ENCODE results near the gene PRSS33. TPM values are rescaled to one million over a fixed set of nuclear protein-coding genes. Genes with fewer than 3 reads are reported as not detected.

Gene PRSS33, protein sequence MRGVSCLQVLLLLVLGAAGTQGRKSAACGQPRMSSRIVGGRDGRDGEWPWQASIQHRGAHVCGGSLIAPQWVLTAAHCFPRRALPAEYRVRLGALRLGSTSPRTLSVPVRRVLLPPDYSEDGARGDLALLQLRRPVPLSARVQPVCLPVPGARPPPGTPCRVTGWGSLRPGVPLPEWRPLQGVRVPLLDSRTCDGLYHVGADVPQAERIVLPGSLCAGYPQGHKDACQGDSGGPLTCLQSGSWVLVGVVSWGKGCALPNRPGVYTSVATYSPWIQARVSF
- not detected for total RNA-seq
- long read RNA-seq, result 0 reads

DNA sequence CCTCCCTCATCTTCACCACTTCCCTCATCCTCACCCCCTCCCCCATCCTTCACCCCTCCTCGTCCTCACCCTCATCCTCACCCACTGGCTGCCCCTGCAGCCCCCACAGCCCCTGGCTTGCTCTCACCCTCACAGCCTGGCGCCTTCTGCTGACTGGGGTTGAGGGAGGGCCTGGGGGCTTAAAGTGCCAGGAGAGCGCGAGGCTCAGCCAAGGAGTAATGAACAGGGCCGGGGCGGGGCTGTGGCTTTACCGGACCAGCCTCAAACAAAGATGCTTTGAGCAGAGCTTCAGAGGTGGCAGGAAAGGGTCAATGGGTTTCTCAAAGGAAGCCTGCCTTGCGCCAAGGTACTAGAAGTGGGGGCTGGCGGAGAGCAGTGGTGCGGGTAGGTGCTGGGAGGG lies at the start of gene PRSS33:
Gene PRSS33 (minus strand): TSS at position 155 of the 400 bp plus-strand sequence. CDS start 1,013 bp downstream, outside the sequence.
- DNase-seq (no peak), ATAC-seq (no peak)
- intact Hi-C loops (cut with micrococcal nuclease), result no loop called here

DNA sequence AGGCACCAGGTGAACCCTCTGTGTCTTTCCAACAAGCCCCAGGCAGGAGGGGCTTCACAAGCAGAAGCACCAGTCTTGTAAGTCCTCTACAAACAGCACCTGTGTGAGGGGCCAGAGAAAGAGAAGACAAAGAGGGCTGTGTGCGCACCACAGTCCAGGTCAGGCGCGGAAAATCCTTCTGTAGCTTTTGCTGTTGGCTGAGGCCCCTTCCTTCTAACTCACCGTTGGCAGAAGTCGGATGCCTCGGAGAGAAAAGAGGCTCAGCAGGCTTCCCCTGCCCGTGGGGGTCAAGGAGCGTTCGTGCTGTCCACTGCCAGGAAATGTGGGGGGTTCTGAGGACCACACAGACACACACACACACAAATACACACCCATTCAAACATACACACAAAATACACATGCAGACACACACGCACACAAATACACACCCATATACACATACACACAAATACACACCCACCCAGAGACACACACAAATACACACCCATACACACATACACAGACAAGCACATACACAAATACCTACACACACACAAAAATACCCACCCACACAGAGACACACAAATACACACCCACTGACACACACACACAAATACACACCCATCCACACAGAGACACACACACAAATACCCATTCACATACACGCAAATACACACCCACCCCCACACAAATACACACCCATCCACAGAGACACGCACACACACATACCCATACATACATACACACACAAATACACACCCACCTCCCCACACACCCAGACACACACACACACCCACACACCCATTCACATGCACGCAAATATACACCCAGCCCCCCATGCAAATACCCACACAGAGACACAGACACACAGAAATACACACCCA lies 49.5 kb upstream of the PRSS33 start:
- intact Hi-C loops (cut with micrococcal nuclease), result no loop called here
- no peak for ATAC-seq
- peak; percentile 2 for DNase-seq

DNA sequence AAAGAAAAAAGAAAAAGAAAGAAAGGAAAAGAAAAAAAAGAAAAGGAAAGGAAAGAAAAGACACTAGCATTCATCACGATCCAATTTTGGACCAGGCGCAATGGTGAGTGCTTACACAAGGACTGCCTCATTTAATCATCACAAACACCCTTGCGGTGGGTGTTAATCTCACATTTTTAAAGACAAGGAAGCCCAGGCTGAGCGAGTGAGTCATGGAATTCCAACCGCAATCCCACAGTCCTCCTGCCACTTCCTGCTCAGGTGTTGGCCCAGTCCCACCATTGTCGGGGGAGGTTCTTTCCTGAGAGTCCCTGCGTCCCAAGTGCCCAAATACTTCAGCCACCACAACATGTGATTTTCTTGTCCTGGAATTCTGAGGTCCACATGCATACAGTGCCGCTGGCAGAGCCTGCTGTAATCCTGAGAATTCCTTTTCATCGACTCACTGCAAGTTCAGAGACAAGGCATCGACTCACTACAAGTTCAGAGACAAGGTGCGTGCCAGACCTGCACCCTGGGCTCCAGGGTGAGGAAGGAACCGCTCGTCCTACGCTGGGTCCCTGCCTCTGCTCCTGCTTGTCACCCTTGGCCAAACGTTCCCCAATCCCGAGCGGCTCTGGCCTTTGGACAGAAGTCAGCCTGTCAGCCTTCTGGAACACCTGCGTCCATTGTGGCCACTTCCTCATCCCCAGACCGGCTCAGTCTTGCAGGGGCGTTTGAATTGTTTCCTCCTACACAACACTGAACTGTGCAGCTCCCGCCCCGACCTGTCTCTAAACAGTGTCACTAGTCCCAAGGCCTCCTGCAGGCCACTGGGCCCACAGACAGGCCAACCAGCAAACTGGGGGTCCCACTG lies 48.5 kb upstream of the PRSS33 start:
- DNase-seq (peak; percentile 13), ATAC-seq (no peak)
- intact Hi-C loops (cut with micrococcal nuclease), result no loop called here

DNA sequence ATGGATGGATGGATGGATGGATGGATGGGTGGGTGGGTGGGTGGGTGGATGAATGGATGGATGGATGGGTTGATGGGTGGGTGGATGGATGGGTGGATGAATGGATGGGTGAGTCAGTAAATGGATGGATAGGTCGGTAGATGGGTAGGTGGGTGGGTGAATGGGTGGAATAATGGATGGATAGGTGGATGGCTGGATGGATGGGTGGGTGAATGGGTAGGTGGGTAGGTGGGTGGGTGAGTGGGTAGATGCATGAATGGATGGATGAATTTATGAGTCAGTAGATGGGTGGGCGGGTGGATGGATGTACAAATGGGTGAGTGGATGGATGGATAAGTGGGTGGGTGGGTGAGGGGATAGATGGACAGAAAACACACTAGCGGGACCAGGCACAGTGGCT lies 47.6 kb upstream of the PRSS33 start:
- intact Hi-C loops (cut with micrococcal nuclease), result no loop called here
- no peak for ATAC-seq
- DNase-seq, result no peak

DNA sequence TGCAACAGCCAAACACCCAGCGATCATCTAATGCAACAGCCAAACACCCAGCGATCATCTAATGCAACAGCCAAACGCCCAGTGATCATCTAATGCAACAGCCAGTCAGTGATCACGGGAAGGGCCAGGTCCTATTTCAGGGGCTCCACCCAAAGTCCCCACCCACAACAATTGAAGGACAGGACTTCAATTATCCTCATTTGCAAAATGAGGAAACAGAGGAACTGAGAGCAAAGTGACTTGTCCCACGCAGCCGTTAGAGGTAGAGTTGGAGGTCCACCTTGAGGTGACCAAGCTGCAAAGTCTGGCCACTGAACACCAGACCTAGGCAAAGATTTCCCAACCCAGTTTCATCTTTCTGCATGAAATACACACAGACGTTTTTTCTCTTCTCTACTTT lies 46.4 kb upstream of the PRSS33 start:
- DNase-seq, result no peak
- intact Hi-C loops (cut with micrococcal nuclease), result no loop called here
- ATAC-seq, result no peak

DNA sequence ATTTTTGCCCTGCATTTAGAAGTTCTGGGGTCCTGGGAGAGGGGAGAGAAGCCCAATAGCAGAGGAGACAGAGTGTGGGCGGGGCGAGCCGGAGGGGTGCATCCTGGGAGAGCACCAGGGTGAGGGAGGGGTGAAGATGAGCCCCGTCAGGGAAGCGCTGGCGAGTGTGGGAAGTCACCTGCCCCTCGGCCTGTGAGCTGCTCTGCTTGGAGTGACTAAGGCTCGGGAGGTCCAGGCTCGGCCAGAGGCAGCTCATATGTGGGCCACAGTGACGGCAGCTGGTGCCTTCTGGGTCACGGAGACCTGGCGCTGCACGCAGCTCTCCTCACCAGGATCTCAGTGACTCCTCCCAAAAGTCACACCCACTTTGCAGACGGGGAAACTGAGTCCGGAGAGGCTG lies 43.8 kb upstream of the PRSS33 start:
- ATAC-seq (no peak), DNase-seq (no peak)
- intact Hi-C loops (cut with micrococcal nuclease), result no loop called here

DNA sequence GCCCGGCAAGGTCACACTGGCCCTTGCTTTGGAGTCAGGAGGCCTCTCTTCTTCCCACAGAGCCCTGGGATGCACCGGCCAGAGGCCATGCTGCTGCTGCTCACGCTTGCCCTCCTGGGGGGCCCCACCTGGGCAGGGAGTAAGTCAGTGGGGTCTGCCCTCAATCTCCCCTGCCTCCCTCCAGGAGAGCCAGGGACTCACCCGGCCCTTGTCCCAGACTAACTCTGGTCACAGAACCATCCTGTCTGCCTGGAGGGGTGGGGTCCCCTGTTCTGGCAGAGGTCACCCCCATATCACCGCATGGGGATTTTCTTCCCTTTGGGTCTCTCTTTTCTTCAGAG lies 43.0 kb upstream of the PRSS33 start:
- DNase-seq (no peak), ATAC-seq (no peak)
- intact Hi-C loops (cut with micrococcal nuclease), result no loop called here

DNA sequence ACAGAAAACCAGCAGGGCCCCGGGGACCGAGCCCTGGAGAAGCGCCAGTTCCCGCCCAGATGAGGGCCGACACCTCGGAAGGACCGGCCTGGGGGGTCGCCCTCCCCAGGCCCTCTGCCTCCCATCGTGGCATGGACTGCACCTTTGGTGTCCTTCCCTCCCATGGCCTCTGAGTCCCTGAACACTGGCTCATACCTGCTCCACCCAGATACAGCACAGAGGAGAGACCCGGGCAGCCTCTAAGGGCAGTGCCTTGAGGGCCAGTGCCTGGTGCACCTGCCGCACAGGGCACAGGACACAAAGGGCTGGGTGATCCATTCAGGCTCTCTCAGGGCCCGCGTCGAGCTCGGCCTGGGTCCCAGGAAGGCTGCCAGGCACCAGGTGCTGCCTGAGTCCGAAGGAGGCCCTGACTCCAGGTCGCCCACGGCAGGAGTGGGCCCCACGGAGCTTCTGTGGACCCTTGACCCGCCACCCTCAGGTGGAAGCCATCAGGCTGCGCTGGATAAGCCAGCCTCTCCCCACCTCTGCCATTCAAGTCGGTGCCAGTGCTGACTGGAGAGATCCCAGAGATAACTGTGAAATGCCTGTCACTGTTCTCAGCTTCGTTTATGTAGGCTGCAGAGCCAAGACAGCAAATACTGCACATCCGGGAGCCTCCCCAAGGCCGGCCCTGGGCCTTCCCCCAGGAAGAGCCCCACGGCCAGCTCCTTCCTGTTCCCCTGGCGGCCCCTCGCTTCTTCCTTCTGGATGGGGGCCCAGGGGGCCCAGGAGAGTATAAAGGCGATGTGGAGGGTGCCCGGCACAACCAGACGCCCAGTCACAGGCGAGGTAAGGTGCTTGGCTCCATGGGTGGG lies 42.4 kb upstream of the PRSS33 start, which contains the start of gene ZG16B:
Gene ZG16B (plus strand): TSS at position 803 of the 854 bp plus-strand sequence. CDS start 139 bp downstream, outside the sequence.
- ATAC-seq, result no peak
- intact Hi-C loops (cut with micrococcal nuclease), result no loop called here

DNA sequence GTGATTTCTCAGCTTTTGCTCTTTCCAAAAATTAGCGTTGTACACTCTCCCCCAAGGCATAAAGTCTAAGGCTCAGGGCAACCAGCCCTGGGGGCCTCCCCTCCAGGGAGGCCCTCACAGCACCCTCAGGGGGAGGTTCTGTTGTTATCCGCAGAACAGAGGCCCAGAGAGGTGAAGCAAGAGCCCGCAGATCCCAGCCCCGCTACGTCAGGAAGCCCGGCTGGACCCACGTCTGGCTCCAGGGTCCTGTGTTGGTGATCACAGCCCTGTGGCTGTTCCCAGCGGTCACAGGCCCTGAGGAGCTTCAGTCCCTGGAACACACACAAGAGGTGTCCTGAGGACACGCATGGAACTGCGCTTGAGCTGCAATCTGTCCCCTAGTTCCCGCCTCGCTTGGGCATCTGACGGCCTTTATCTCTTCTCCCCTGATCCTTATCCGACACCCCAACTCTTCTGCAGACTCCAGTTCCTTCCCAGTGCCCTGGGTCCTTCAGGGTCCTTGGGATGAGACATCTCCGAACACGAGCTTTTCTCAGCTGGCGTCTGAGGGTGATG lies 41.6 kb upstream of the PRSS33 start:
- intact Hi-C loops (cut with micrococcal nuclease), result no loop called here
- no peak for DNase-seq

More for the DNA sequence above, 42.4 kb upstream of the PRSS33 start, which contains the start of gene ZG16B:
- no peak for DNase-seq

DNA sequence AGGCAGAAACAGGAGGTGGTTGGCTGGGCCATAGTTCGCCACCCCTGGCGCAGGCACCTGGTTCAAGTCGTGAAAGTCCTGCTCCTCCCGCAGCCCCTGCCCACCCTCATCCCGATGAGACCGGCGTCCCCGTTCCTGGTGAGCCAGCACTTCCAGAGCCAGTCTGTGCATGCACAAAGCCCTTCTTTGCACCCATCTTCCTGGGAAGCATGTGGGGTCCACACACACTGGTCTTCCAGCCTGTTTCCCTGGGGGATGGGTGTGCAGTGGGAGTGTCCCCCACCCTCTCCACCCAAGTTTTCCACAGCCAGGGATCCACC lies 41.1 kb upstream of the PRSS33 start:
- intact Hi-C loops (cut with micrococcal nuclease), result no loop called here
- ATAC-seq, result no peak
- DNase-seq, result no peak

More for the DNA sequence above, 41.6 kb upstream of the PRSS33 start:
- ATAC-seq, result no peak

DNA sequence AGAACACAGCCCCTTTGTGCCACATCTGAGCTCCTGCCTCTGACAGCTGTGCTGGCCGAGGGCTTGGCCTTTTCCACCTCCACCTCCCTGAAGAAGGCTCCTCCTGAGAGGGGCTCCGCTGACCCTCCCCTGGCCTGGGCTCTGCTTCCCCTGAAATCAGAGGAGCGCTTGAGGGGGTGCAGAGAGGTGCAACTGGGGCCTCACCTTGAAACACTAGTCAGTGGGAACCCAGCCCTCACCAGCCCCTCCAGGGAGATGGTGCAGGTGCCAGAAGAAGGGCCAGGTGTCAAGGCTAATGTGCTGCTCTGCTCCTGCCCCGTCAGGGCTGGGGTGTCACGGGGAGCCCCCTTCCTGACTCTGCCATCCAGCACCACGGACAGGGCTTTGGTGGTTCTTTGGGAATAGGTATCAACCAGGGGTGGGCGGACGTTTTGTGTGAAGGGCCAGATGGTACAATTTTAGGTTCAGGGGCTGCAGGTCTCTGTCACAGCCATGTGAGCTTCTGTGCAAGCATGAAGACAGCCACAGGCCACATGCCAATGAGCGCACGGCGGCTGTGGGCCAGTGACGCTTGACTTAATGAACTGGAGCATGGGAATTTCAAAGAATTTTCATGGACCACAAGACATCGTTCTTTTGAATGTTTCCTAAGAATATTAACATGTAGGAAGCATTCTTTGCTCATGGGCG lies 40.6 kb upstream of the PRSS33 start:
- no peak for ATAC-seq
- intact Hi-C loops (cut with micrococcal nuclease), result no loop called here
- DNase-seq, result no peak

DNA sequence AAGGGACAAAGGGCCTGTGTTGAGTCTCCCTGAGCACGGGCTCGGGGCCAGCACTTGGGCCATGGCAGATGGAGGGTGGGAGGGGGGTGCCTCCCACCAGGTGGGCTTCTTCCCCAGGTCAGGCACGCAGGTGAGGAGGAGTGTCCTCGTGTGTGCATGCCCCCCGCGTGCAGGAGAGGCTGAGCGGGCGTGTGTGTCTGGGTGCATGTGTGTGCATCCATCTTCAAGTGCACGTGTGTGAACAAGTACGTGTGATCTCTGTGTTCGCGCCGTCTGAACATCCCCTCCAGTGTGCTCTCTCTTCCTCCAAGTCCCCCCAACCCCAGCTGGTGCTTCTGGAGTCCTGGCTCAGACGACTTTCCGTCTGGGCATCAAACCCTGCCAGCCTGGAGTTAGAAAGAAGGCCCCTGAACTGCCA lies 40.0 kb upstream of the PRSS33 start:
- ATAC-seq (no peak), DNase-seq (no peak)
- intact Hi-C loops (cut with micrococcal nuclease), result no loop called here

DNA sequence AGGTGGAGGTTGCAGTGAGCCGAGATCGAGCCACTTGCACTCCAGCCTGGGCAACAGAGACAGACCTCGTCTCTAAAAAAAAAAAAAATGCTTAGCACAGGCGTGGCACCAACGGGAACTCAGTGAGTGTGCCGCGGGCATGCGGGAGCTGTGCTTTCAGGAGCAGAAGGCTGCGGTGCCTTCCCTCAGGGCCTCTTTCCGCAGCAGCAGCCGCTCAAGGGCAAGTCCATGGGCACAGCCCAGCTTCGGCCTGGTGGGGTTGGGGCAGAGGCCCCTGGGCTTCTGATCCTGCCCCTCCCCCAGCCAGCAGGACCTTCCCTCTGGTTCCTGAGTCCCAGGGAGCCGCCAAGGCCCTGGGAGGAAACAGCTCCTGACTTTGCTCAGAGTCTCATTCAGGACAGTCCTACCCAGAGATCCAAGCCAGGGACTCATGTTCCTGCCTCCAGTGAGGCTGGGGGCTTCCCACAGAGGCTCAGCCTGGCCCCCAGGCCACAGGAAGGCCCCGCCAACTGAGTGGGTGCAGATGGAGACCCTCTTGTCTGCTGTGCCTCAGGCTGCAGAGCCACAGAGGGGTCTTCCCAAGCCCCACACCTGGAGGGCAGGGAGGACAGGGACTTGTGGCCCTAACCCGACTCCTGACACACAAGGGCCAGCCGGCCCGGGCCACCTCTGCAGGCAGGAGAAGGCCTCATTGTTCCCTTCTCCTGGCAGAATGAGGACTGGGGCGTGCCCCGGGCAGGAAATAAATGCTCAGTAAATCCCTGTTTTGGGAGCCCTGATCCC lies 39.4 kb upstream of the PRSS33 start:
- intact Hi-C loops (cut with micrococcal nuclease), result no loop called here
- DNase-seq, result no peak

DNA sequence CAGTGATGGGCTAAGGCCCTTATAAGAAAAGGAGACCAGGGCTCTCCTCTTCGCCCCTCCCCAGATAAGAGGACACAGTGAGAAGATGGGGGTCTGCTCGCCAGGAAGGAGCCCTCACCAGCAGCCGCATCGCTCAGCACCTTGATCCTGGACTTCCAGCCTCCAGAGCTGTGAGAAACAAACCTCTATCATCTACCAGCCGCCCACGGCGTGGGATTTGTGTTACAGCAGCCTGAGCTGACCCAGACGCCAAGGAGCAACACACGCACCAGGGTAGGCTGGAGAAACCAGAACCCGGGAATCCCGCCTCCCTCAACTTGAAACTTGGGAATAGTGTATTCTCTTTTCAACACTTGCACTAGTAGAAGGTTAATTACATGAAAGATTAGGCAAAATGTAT lies 38.5 kb upstream of the PRSS33 start:
- DNase-seq, result no peak

More for the DNA sequence above, 39.4 kb upstream of the PRSS33 start:
- ATAC-seq, result no peak

DNA sequence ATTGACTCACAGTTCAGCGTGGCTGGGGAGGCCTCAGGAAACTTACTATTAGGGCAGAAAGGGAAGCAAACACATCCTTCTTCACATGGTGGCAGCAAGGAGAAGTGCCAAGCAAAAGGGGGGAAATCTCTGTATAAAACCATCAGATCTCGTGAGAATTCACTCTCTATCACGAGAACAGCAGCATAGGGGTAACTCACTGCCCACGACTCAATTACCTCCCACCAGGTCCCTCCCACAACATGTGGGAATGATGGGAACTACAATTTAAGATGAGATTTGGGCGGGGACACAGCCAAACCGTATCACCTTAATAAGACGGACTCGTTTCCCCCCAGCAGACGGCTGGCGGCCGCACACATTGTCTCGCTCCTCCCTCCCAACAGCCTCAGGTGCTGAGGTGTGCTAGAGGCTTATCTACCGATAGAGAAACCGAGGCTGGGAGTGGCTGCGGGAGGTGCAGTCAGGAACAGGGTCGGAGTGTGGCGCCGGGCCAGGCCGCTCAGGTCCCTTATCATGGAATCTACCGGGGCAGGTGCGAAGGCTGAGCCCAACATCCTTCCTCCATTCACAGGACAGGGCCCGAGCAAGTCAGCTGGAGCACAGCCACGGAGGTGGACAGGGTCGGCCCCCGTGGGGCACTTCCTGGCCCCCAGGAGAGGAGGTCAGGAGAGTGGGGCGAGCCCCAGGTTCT lies 37.8 kb upstream of the PRSS33 start:
- ATAC-seq (no peak), DNase-seq (no peak)
- intact Hi-C loops (cut with micrococcal nuclease), result no loop called here

More for the DNA sequence above, 38.5 kb upstream of the PRSS33 start:
- ATAC-seq, result no peak
- intact Hi-C loops (cut with micrococcal nuclease), result no loop called here

DNA sequence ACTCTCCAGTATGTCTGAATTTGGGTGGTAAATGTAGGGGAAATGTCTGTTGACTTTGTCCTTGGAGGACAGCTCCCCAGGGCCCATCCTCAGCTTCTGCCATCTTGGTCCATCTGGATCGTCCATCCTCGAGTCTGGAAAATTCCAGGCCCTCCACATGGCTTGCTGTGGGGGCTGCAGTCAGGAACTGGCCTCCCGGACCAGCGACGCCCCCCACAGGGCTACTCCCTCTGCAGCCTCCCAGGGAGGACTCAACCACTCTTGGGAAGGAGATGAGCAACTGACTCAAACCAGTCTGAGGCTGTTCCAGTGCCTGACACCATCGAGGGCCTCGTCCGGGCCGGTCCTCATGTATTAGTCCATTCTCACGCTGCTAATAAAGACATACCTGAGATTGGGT lies 37.3 kb upstream of the PRSS33 start:
- ATAC-seq, result no peak
- intact Hi-C loops (cut with micrococcal nuclease), result no loop called here
- DNase-seq, result no peak

DNA sequence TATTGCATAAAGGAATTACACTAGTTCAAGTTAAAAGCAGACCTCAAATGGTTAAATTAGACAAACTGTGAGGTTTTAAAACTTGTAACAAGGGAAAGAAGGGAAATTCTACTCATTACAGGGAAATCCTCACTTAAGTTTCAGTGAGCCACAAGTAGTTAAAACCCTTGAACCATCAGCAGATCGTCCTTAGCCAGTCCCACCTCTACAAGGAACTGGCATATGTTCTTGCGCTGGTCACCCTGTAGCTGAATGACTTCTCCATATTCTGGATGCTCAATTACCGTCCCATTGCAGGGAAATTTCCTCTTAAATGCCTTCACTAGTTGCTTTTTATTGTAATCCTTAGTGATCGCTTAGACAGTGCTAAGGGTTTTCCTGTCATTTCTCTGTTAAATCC lies 35.1 kb upstream of the PRSS33 start:
- no peak for ATAC-seq
- no peak for DNase-seq
- intact Hi-C loops (cut with micrococcal nuclease), result no loop called here
